ENCODE results near the gene SERPINB2.
"Not testable (repeated sequence)": the region's sequence is repeated elsewhere in the genome, so short reads cannot be mapped to it uniquely, and the experiment has no call there.

SERPINB2 gene

GRCh38 chr18:63908858-63909257, 21.4 kb downstream of the SERPINB2 start:
- TF ChIP-seq CTCF (IDR thresholded peaks at IDR 0.05; ENCODE audit: extremely low read depth, missing control alignments) = no peak

GRCh38 chr18:63909870-63910269, 22.4 kb downstream of the SERPINB2 start:
- TF ChIP-seq CTCF (IDR thresholded peaks at IDR 0.05; ENCODE audit: extremely low read depth, missing control alignments) = no peak
- peak; percentile 12 for DNase-seq (ENCODE audit: low spot score)

More at GRCh38 chr18:63908858-63909257, 21.4 kb downstream of the SERPINB2 start:
- DNase-seq (ENCODE audit: low spot score) = no peak

- DNase-seq (ENCODE audit: low spot score) = no peak
- no peak for TF ChIP-seq CTCF (IDR thresholded peaks at IDR 0.05; ENCODE audit: extremely low read depth, missing control alignments)
Observed at GRCh38 chr18:63917817-63918216, 30.3 kb downstream of the SERPINB2 start.

GRCh38 chr18:63922049-63922448, 34.5 kb downstream of the SERPINB2 start:
- no peak for TF ChIP-seq CTCF (IDR thresholded peaks at IDR 0.05; ENCODE audit: extremely low read depth, missing control alignments)

GRCh38 chr18:63924551-63924950, 37.0 kb downstream of the SERPINB2 start:
- TF ChIP-seq CTCF (IDR thresholded peaks at IDR 0.05; ENCODE audit: extremely low read depth, missing control alignments) = no peak
- no peak for DNase-seq (ENCODE audit: low spot score)

More at GRCh38 chr18:63922049-63922448, 34.5 kb downstream of the SERPINB2 start:
- no peak for DNase-seq (ENCODE audit: low spot score)

- TF ChIP-seq CTCF (IDR thresholded peaks at IDR 0.05; ENCODE audit: extremely low read depth, missing control alignments) = no peak
- no peak for DNase-seq (ENCODE audit: low spot score)
Observed at GRCh38 chr18:63928331-63928730, 40.8 kb downstream of the SERPINB2 start.

GRCh38 chr18:63929369-63929768, 41.9 kb downstream of the SERPINB2 start:
- DNase-seq (ENCODE audit: low spot score) = not testable (repeated sequence)

GRCh38 chr18:63930773-63931354, 43.4 kb downstream of the SERPINB2 start:
- TF ChIP-seq CTCF (IDR thresholded peaks at IDR 0.05; ENCODE audit: extremely low read depth, missing control alignments) = no peak
- no peak for DNase-seq (ENCODE audit: low spot score)
